CD14-positive monocyte (primary cell): ENCODE measurements around the gene APOBEC4. TPM values are rescaled to one million over a fixed set of nuclear protein-coding genes. Genes with fewer than 3 reads are reported as not detected.
"Not testable (repeated sequence)": the region's sequence is repeated elsewhere in the genome, so short reads cannot be mapped to it uniquely, and the experiment has no call there.

ENCODE experiments used
- DNase-seq, 3 donors: peaks; one replicate each; pipeline ENCODE4 v3.0.0-alpha.2; 2011 to 2022
- H2AFZ ChIP-seq: 2 replicates; pipeline ENCODE4 v1.6.0; 2012; ENCODE audit warnings: mild to moderate bottlenecking, low read depth, low read length, inconsistent platforms; ENCODE audit not compliant: insufficient read depth, poor library complexity, severe bottlenecking
- H3K27ac ChIP-seq, 2 donors: 1 replicate in 1 of 2; 2 replicates in 1 of 2; pipeline ENCODE4 v1.5.1; 2012 to 2013; ENCODE audit warnings: low read length in 2 of 2, control low read depth in 1 of 2, inconsistent platforms in 1 of 2, low read depth in 1 of 2, mild to moderate bottlenecking in 1 of 2
- H3K27me3 ChIP-seq, 2 donors: one replicate each; pipeline versions ENCODE4 v1.6.0 to v1.6.1; 2011 to 2013; ENCODE audit warnings: low read length in 2 of 2; ENCODE audit not compliant: control insufficient read depth in 2 of 2, insufficient read depth in 2 of 2
- H3K36me3 ChIP-seq, 2 donors: replicated peaks in 1 of 2; 1 replicate in 1 of 2; 2 replicates in 1 of 2; pipeline versions ENCODE4 v1.5.1 to v1.6.1; 2012 to 2013; ENCODE audit warnings: low read length in 2 of 2, control low read depth in 1 of 2, inconsistent platforms in 1 of 2, mild to moderate bottlenecking in 1 of 2; ENCODE audit not compliant: insufficient read depth in 2 of 2, control insufficient read depth in 1 of 2
- H3K4me1 ChIP-seq, 2 donors: 1 replicate in 1 of 2; 2 replicates in 1 of 2; pipeline versions ENCODE4 v1.5.1 to v1.6.1; 2012 to 2013; ENCODE audit warnings: low read length in 2 of 2, control low read depth in 1 of 2, inconsistent platforms in 1 of 2, mild to moderate bottlenecking in 1 of 2, moderate library complexity in 1 of 2; ENCODE audit not compliant: insufficient read depth in 2 of 2, control insufficient read depth in 1 of 2
- H3K4me2 ChIP-seq: replicated peaks from 2 replicates; pipeline ENCODE3; 2012; ENCODE audit warnings: low read length, moderate library complexity, mild to moderate bottlenecking; ENCODE audit not compliant: poor library complexity, severe bottlenecking; ENCODE audit errors: extremely low read depth
- H3K4me3 ChIP-seq, 3 experiments: fragments of 200-600 bp in 1 of 3; sonication (generic) in 1 of 3; replicated peaks in 1 of 3; 1 replicate in 2 of 3; 2 replicates in 1 of 3; pipeline ENCODE4 v1.5.1; 2011 to 2013; ENCODE audit warnings: low read length in 3 of 3, mild to moderate bottlenecking in 3 of 3, control low read depth in 2 of 3, low read depth in 2 of 3, inconsistent platforms in 1 of 3, moderate library complexity in 1 of 3
- H3K79me2 ChIP-seq: 2 replicates; pipeline ENCODE4 v1.6.0; 2012; ENCODE audit warnings: mild to moderate bottlenecking, control low read depth, inconsistent platforms, low read length, moderate library complexity; ENCODE audit not compliant: insufficient read depth
- H3K9ac ChIP-seq: 2 replicates; pipeline ENCODE4 v1.6.0; 2017; ENCODE audit warnings: low read length, mild to moderate bottlenecking; ENCODE audit not compliant: insufficient read depth, poor library complexity, severe bottlenecking
- H3K9me3 ChIP-seq, 2 donors: replicated peaks in 1 of 2; 1 replicate in 1 of 2; 2 replicates in 1 of 2; pipeline versions ENCODE4 v1.5.1 to v1.6.1; 2012 to 2013; ENCODE audit warnings: low read length in 2 of 2, control low read depth in 1 of 2; ENCODE audit not compliant: control insufficient read depth in 1 of 2, insufficient read depth in 1 of 2
- H4K20me1 ChIP-seq: 2 replicates; pipeline ENCODE4 v1.6.0; 2012; ENCODE audit warnings: mild to moderate bottlenecking, low read length, control low read depth, moderate library complexity; ENCODE audit not compliant: insufficient read depth
- H3K27ac Mint-ChIP-seq, 7 donors: one replicate each; pipeline ENCODE4 v1.8.0; 2020; ENCODE audit warnings: mild to moderate bottlenecking in 7 of 7, mixed read lengths in 7 of 7, moderate library complexity in 6 of 7, inconsistent platforms in 2 of 7
- H3K27me3 Mint-ChIP-seq, 3 donors: one replicate each; pipeline ENCODE4 v1.8.0; 2021 to 2022; ENCODE audit warnings: low read depth in 3 of 3, mild to moderate bottlenecking in 3 of 3, mixed read lengths in 3 of 3, moderate library complexity in 3 of 3, inconsistent platforms in 1 of 3
- H3K36me3 Mint-ChIP-seq, 2 donors: one replicate each; pipeline ENCODE4 v1.8.0; 2020; ENCODE audit warnings: mixed read lengths in 2 of 2, inconsistent platforms in 1 of 2, mild to moderate bottlenecking in 1 of 2
- H3K4me1 Mint-ChIP-seq: one replicate; pipeline ENCODE4 v1.8.0; 2020; ENCODE audit warnings: mild to moderate bottlenecking, mixed read lengths
- H3K4me3 Mint-ChIP-seq, 2 donors: one replicate each; pipeline ENCODE4 v1.8.0; 2020; ENCODE audit warnings: mild to moderate bottlenecking in 2 of 2, mixed read lengths in 2 of 2, moderate library complexity in 1 of 2
- H3K9me3 Mint-ChIP-seq, 7 donors: one replicate each; pipeline ENCODE4 v1.8.0; 2020 to 2022; ENCODE audit warnings: mixed read lengths in 7 of 7, mild to moderate bottlenecking in 6 of 7, moderate library complexity in 6 of 7, inconsistent platforms in 2 of 7
- WGBS: methylation state at CpG from one replicate; pipeline ENCODE4 v1.1.5; 2013; ENCODE audit warnings: missing lambda C conversion rate; ENCODE audit not compliant: insufficient coverage; 5-methylcytosine and 5-hydroxymethylcytosine counted together
- intact Hi-C, 2 donors: fragments of 100-400 bp; cut with micrococcal nuclease; formaldehyde crosslinking; loops; one replicate each; pipeline versions ENCODE4 v1.15.0 to v1.15.1; 2023
- polyA plus RNA-seq, 3 donors: library from polyadenylated mRNA; depleted of rRNA in 1 of 3; unstranded in 2 of 3; stranded (reverse) in 1 of 3; fragments of 300-500 nt in 2 of 3; fragments of >200 nt in 1 of 3; fragmentation: Illumina TruSeq in 2 of 3; gene quantifications; 1 replicate in 2 of 3; 2 replicates in 1 of 3; pipeline ENCODE4 v1.2.3, GENCODE V29; 2012 to 2021
- TF ChIP-seq, protein P1 (sequence below): fragments of 200-600 bp; IDR thresholded peaks from one replicate; pipeline ENCODE4 v1.8.0; 2022; ENCODE audit warnings: antibody characterized with exemption, mild to moderate bottlenecking

Gene APOBEC4
- polyA plus RNA-seq, 3 donors = not detected

DNA sequence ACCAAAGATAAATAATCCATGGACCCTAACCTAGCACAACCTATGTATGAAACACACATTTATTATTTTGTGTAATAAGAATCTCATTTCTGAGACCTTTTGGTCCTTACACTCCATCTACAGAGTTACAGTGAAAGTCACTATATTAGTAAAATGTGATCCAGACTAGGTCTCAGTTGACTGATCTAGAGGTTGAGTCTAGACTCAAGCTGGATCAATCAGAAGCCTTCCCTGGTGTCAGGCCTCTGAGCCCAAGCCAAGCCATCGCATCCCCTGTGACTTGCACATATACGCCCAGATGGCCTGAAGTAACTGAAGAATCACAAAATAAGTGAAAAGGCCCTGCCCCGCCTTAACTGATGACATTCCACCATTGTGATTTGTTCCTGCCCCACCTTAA, 40.1 kb downstream of the APOBEC4 start:
- H3K9ac ChIP-seq, H2AFZ ChIP-seq, H3K9me3 Mint-ChIP-seq, H4K20me1 ChIP-seq, H3K9me3 ChIP-seq, DNase-seq, H3K36me3 Mint-ChIP-seq, H3K4me3 ChIP-seq, H3K27me3 Mint-ChIP-seq, H3K4me2 ChIP-seq, H3K27ac ChIP-seq, H3K36me3 ChIP-seq, H3K4me3 Mint-ChIP-seq, H3K27me3 ChIP-seq: not testable (repeated sequence)
- Mint-ChIP-seq H3K27ac (peak overlapping the region in 1 of 7 donors; percentile 12), H3K4me1 (peaks cover 47% of the 10 kb centered on the region)
- no CpG with 5 or more reads among the region's 3 CpGs for WGBS
- peaks cover 11% of the 10 kb centered on the region for H3K79me2 ChIP-seq
- H3K4me1 ChIP-seq = peaks cover 35 to 36% of the 10 kb centered on the region in 2 donors
- intact Hi-C loops = loop anchor here in 1 of 2 donors (5.0 kb wide), 1 partner anchor 36 kb away; no protein-coding TSS in a partner anchor

DNA sequence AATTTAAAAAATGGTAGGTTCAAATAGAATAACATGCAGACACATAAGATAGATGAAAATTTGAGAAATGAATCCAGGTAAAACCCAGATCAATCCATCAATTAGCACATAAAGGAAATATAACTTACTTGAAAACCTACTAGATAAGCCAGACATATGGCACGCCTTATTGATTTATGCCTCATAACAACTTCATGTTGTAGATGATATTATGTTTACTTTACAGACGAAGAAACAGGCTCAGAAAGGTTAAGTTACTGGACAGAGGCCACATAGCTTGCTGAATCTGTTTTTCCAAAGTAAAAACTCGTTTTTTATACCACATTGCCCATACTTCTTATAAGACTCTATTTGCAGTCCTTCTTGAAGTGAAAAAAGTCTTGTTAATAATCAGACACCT, 40.7 kb downstream of the APOBEC4 start:
- Histone ChIP-seq H3K9me3 (no peaks in the 10 kb centered on the region), H3K27ac (no peak overlapping the region), H3K27me3 (no peaks in the 10 kb centered on the region), H3K4me2 (no peak overlapping the region), H3K9ac (no peak overlapping the region), H3K4me3 (no peak overlapping the region), H3K4me1 (peaks cover 40% of the 10 kb centered on the region in 2 donors), H2AFZ (no peak overlapping the region), H3K79me2 (peaks cover 13% of the 10 kb centered on the region), H3K36me3 (no peaks in the 10 kb centered on the region), H4K20me1 (no peaks in the 10 kb centered on the region)
- Mint-ChIP-seq H3K27me3 (peaks cover 0 to 5% (median 4%) of the 10 kb centered on the region in 3 donors), H3K36me3 (peaks cover 5 to 10% of the 10 kb centered on the region in 2 donors), H3K4me3 (no peak overlapping the region), H3K9me3 (peaks cover 0 to 5% (median 0%) of the 10 kb centered on the region in 7 donors), H3K27ac (no peak overlapping the region), H3K4me1 (peaks cover 48% of the 10 kb centered on the region)
- DNase-seq = no peak
- intact Hi-C loops = loop anchor here in 1 of 2 donors (5.0 kb wide), 1 partner anchor 35 kb away; no protein-coding TSS in a partner anchor
- WGBS = no CpG with 5 or more reads among the region's 3 CpGs
- TF ChIP-seq, protein P1, sequence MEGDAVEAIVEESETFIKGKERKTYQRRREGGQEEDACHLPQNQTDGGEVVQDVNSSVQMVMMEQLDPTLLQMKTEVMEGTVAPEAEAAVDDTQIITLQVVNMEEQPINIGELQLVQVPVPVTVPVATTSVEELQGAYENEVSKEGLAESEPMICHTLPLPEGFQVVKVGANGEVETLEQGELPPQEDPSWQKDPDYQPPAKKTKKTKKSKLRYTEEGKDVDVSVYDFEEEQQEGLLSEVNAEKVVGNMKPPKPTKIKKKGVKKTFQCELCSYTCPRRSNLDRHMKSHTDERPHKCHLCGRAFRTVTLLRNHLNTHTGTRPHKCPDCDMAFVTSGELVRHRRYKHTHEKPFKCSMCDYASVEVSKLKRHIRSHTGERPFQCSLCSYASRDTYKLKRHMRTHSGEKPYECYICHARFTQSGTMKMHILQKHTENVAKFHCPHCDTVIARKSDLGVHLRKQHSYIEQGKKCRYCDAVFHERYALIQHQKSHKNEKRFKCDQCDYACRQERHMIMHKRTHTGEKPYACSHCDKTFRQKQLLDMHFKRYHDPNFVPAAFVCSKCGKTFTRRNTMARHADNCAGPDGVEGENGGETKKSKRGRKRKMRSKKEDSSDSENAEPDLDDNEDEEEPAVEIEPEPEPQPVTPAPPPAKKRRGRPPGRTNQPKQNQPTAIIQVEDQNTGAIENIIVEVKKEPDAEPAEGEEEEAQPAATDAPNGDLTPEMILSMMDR = no peak
